Mucosa of descending colon (tissue), 3 donors: ENCODE measurements around the gene TMEM51. TPM values are rescaled to one million over a fixed set of nuclear protein-coding genes. Genes with fewer than 3 reads are reported as not detected.

Experiments
- ATAC-seq: fragments of 200-7000 bp; cut with Tn5 transposase; one replicate; pipeline ENCODE4 v1.9.1; 2020; ENCODE audit warnings: mild to moderate bottlenecking, moderate library complexity
- DNase-seq, 3 donors: peaks; one replicate each; pipeline ENCODE4 v3.0.0-alpha.2; 2020
- H3K36me3 ChIP-seq: fragments of 200-600 bp; one replicate; pipeline ENCODE4 v1.8.0; 2021; ENCODE audit warnings: low read depth, mild to moderate bottlenecking
- H3K4me1 ChIP-seq: fragments of 200-600 bp; one replicate; pipeline ENCODE4 v1.8.0; 2021; ENCODE audit warnings: low read depth, mild to moderate bottlenecking
- H3K4me3 ChIP-seq: fragments of 200-600 bp; one replicate; pipeline ENCODE4 v1.8.0; 2021; ENCODE audit warnings: mild to moderate bottlenecking
- H3K9me3 ChIP-seq: fragments of 200-600 bp; one replicate; pipeline ENCODE4 v1.8.0; 2021; ENCODE audit warnings: mild to moderate bottlenecking
- CTCF ChIP-seq: fragments of 200-600 bp; IDR thresholded peaks from one replicate; pipeline ENCODE4 v1.8.0; 2022; ENCODE audit warnings: antibody characterized with exemption, mild to moderate bottlenecking
- intact Hi-C, 2 donors: fragments of 100-400 bp; cut with DNase I in 1 of 2; cut with micrococcal nuclease in 1 of 2; formaldehyde crosslinking; loops; one replicate each; pipeline versions ENCODE4 v1.11.0 to v1.11.1; 2022; cut with DNase I, micrococcal nuclease
- total RNA-seq, 3 donors: library from RNA; stranded (reverse); fragmentation: NEBNext Ultra II Directional in 2 of 3; extraction: Animal tissue kit (Norgen Biotek cat#: 25700) in 2 of 3; gene quantifications; one replicate each; pipeline versions ENCODE4 v1.2.1 to v1.2.4, GENCODE V29; 2021 to 2023
- donor health status: DM: no; HTN: no; CAD: no; lungs with moderate emphysema.
- donor health status: DM: no; HTN: no; CAD: no.
- donor health status: DM: no; HTN: yes; CAD: no.

TMEM51 gene
- total RNA-seq, 3 donors from 2014 or later, result 19.1 to 31.8 (median 26.6) TPM

GRCh38 chr1:15176898-15177665 lies 23.5 kb downstream of the TMEM51 start:
- no peak for TF ChIP-seq CTCF
- Histone ChIP-seq H3K36me3 (no peaks in the 10 kb centered on the region), H3K4me3 (no peak overlapping the region), H3K9me3 (no peaks in the 10 kb centered on the region), H3K4me1 (peaks cover 46% of the 10 kb centered on the region)
- DNase-seq, result no peak
- no peak for ATAC-seq
- intact Hi-C loops, result no loop called here

- DNase-seq (no peak), ATAC-seq (no peak)
- no peaks in the 10 kb centered on the region for H3K36me3 ChIP-seq
- peaks cover 39% of the 10 kb centered on the region for H3K4me1 ChIP-seq
- no peak for TF ChIP-seq CTCF
- H3K4me3 ChIP-seq, result no peak overlapping the region
- intact Hi-C loops, result no loop called here
- no peaks in the 10 kb centered on the region for H3K9me3 ChIP-seq
Observed at GRCh38 chr1:15177710-15178166, 24.2 kb downstream of the TMEM51 start.

GRCh38 chr1:15178571-15179484 lies 25.3 kb downstream of the TMEM51 start:
- TF ChIP-seq CTCF, result no peak
- intact Hi-C loops, result no loop called here
- Histone ChIP-seq H3K9me3 (no peaks in the 10 kb centered on the region), H3K36me3 (no peaks in the 10 kb centered on the region), H3K4me3 (no peak overlapping the region), H3K4me1 (peaks cover 31% of the 10 kb centered on the region)
- DNase-seq (no peak), ATAC-seq (peak; percentile 66)

- DNase-seq, result no peak
Observed at GRCh38 chr1:15179485-15179883, 25.9 kb downstream of the TMEM51 start.

GRCh38 chr1:15180189-15180588 lies 26.6 kb downstream of the TMEM51 start:
- no peak for DNase-seq
- Histone ChIP-seq H3K4me3 (no peak overlapping the region), H3K9me3 (no peaks in the 10 kb centered on the region), H3K36me3 (no peaks in the 10 kb centered on the region), H3K4me1 (peaks cover 42% of the 10 kb centered on the region)
- ATAC-seq, result no peak
- intact Hi-C loops, result no loop called here
- TF ChIP-seq CTCF, result no peak

More at GRCh38 chr1:15179485-15179883, 25.9 kb downstream of the TMEM51 start:
- intact Hi-C loops, result no loop called here
- Histone ChIP-seq H3K9me3 (no peaks in the 10 kb centered on the region), H3K36me3 (no peaks in the 10 kb centered on the region), H3K4me1 (peaks cover 35% of the 10 kb centered on the region), H3K4me3 (no peak overlapping the region)
- TF ChIP-seq CTCF, result no peak
- no peak for ATAC-seq
